ENCODE measurements around the gene CDKN1B.
A peak's percentile ranks its signal among the peaks of the same experiment; 100 is the strongest.

CDKN1B gene

GRCh38 chr12:12716793-12717585 lies at the start of gene CDKN1B:
CDKN1B (plus strand) TSS chr12:12717368; CDS start chr12:12717840, 472 bp downstream.
- peak; percentile 78 for DNase-seq (ENCODE audit: low read depth)

GRCh38 chr12:12668005-12668404 lies 49.2 kb upstream of the CDKN1B start:
- DNase-seq (ENCODE audit: low read depth): no peak

GRCh38 chr12:12669020-12669419 lies 48.1 kb upstream of the CDKN1B start:
- no peak for DNase-seq (ENCODE audit: low read depth)

GRCh38 chr12:12671850-12672660 lies 45.1 kb upstream of the CDKN1B start:
- peak; percentile 34 for DNase-seq (ENCODE audit: low read depth)

- DNase-seq (ENCODE audit: low read depth): no peak
Measured at GRCh38 chr12:12673296-12673695, 43.9 kb upstream of the CDKN1B start.

- no peak for DNase-seq (ENCODE audit: low read depth)
Measured at GRCh38 chr12:12676605-12677004, 40.6 kb upstream of the CDKN1B start.

GRCh38 chr12:12681061-12681765 lies 36.0 kb upstream of the CDKN1B start:
- DNase-seq (ENCODE audit: low read depth): no peak

- no peak for DNase-seq (ENCODE audit: low read depth)
Measured at GRCh38 chr12:12682284-12682683, 34.9 kb upstream of the CDKN1B start.

- DNase-seq (ENCODE audit: low read depth): no peak
Measured at GRCh38 chr12:12683136-12683697, 34.0 kb upstream of the CDKN1B start.

GRCh38 chr12:12683725-12684124 lies 33.4 kb upstream of the CDKN1B start:
- DNase-seq (ENCODE audit: low read depth): no peak

GRCh38 chr12:12684375-12685106 lies 32.6 kb upstream of the CDKN1B start:
- DNase-seq (ENCODE audit: low read depth): no peak

GRCh38 chr12:12685305-12685704 lies 31.9 kb upstream of the CDKN1B start:
- no peak for DNase-seq (ENCODE audit: low read depth)

- no peak for DNase-seq (ENCODE audit: low read depth)
Measured at GRCh38 chr12:12686472-12686871, 30.7 kb upstream of the CDKN1B start.

GRCh38 chr12:12686925-12687324 lies 30.2 kb upstream of the CDKN1B start:
- peak; percentile 52 for DNase-seq (ENCODE audit: low read depth)

- no peak for DNase-seq (ENCODE audit: low read depth)
Measured at GRCh38 chr12:12689647-12690300, 27.4 kb upstream of the CDKN1B start.

GRCh38 chr12:12691549-12691948 lies 25.6 kb upstream of the CDKN1B start:
- no peak for DNase-seq (ENCODE audit: low read depth)

- DNase-seq (ENCODE audit: low read depth): no peak
Measured at GRCh38 chr12:12693111-12693671, 24.0 kb upstream of the CDKN1B start.

- DNase-seq (ENCODE audit: low read depth): peak; percentile 64
Measured at GRCh38 chr12:12696562-12697383, 20.4 kb upstream of the CDKN1B start.

- DNase-seq (ENCODE audit: low read depth): no peak
Measured at GRCh38 chr12:12699345-12699744, 17.8 kb upstream of the CDKN1B start.

- no peak for DNase-seq (ENCODE audit: low read depth)
Measured at GRCh38 chr12:12700254-12700653, 16.9 kb upstream of the CDKN1B start.
